ENCODE measurements around the gene SREBF1. TPM values are rescaled to one million over a fixed set of nuclear protein-coding genes. Genes with fewer than 3 reads are reported as not detected.
"Not testable (repeated sequence)": the region's sequence is repeated elsewhere in the genome, so short reads cannot be mapped to it uniquely, and the experiment has no call there.

Gene SREBF1
- total RNA-seq, 1 experiment from 2014 or later: 19.1 TPM

DNA sequence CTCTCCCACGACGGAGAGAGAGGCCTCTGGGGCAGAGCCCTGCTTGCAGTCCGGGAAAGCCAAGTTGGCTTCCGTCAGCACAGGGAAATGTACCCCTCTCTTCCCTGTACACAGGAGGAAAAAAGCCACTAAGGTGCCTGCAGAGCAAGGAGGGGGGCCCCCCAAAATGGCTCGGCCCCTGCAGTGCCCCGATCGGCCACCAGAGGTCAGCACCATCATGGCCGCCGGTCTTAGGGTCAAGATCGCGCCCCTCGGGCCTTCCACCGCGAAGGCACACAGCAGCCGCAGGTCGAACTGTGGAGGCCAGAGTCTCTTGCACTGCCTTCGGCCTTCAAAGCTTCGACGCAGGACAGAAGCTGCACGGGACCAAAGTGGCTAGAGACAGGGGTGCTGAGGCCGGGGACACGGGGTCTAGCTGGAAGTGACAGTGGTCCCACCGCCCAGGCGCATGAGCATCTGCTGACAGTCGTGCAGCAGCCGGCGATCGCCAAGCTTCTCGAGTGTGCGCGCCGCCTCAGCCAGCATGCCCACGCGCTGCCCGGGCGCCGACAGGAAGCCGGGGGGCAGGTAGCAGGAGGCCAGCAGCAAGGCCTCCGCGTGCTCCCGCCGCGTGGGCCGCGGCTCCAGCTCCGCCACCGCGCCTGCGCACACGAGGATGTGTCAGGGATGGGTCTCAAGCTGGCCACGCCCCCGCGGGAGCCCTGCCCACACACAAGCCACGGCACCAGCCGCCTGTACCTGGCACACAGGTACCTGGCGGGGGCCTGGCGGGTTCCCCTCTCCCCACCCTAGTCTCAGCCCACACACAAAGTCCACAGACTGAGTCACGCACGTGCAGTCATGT lies 24.4 kb downstream of the SREBF1 start:
- peak; percentile 61 for DNase-seq (ENCODE audit: low read depth)

DNA sequence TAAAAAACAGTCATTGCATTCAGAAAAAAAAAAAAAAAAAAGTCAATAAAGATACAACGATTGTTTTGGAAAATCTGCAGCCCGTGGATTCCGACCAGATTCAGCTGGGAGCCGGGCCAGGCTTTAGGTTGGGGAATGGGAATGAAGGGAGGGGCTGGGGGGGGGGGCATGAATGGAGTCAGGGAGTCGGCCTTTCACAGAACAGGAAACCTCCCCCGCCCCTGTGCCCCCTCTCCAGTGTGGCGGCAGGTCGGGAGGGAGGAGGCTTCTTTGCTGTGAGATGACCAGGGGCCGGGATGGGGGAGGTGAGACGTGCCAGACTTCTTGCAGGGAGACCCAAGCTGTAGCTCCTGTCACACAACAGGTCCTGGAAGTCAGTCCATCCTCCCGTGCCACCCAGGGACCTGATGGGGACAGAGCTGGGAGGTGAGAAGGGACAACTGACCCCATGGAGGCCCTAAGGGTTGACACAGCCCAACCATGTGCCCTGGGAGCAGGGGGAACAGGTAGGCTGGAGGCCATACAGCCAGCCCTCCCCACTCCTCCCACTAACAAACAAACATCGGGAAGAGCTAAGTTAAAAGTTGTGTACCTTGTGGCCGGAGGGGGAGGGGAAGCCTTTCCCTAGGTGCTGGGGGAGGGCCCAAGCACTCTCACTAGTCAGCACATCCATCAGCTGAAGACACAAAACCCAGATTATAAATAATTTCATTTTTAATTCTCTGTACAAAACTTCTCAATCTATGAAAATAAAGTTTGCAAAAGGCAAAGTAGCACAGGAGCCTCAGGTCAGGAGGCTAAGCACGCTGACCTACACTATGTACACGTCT lies 25.2 kb downstream of the SREBF1 start:
- no peak for DNase-seq (ENCODE audit: low read depth)

DNA sequence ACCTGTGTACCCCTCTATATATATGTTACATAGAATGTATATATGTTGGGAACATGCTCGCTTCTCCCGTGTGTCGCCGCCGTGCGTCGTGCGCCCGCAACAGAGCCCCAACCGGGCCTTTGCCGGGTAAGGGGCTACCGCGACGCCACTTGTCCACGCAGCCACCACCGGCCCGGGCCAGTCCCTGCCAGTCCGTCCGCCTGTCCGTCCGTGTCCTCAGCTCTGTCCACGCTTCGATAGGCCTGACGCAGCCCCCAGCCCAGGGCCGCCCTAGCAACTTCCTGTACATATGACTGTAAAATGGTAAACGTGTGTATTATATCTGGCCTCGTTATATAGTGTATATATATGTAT lies 25.9 kb downstream of the SREBF1 start:
- no peak for DNase-seq (ENCODE audit: low read depth)

DNA sequence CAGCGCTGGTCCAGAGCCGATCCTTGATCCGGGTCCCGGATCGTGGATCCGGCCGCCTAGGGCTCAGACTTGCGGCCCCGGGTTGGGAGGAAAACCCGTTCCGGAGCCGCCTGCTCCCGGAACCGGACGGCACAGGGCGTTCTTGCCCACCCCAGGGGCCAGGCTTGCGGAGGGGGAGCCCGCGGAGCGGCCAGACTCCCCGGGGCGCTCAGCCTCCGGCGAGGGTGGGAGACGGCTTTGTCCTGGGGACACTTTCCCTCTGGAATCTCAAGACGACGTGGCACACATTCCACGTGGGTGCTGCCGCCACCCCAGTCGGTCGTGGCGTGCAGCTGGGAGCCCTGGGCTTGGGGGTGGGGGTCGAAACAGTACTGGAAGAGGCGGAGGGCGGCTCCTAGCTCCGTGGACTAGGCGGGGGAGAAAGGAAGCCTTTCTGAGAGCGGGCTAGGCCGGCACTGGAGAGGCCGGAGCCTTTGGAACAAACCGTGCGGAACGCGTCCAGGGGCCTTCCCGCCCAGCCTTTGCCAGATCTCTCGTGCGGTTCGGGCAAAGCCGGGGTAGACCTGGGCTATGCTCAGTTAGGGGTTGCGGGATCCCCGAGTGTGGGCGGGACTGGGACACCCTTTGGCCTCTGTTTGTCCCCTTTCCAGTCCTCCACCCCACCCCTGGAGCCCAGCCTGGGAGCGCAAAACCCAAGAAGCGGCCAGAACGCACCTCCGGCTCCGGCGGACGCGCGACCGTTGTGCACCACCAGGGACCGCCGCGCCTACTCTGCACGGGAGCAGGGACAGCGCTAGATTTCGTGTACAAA lies 26.5 kb downstream of the SREBF1 start:
- DNase-seq (ENCODE audit: low read depth): no peak

DNA sequence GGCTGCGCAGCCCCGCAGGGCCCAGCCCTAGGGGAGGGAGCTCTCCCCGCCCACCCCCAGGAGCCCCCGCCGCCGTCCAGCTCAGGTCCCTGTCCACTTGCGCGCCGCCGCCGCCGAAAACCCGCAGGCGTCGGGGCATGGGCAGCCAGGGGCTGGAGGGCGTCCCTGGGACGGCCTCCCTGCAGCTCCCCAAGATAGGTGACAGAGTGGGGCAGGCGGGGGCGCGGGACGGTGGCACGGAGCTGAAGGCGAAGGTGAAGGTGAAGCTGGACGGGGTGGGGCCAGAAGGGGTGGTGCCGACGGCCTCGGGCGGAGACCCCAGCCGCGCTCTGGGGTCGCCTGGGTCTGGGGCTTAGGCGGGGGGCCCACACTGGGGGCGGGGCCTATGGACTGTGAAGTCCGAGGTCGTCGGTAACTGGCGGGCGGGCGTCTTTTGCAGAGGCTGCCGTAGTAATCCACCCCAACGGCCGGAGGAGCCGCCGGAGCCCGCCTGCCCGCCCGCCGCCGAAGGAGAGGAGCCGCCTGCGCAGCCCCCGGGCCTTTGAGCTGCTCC lies 27.2 kb downstream of the SREBF1 start:
- no peak for DNase-seq (ENCODE audit: low read depth)

GRCh38 chr17:17808706-17809432 lies 27.9 kb downstream of the SREBF1 start:
- DNase-seq (ENCODE audit: low read depth): no peak

GRCh38 chr17:17808200-17808599 lies 28.6 kb downstream of the SREBF1 start:
- not testable (repeated sequence) for DNase-seq (ENCODE audit: low read depth)

GRCh38 chr17:17807440-17807839 lies 29.3 kb downstream of the SREBF1 start:
- DNase-seq (ENCODE audit: low read depth): no peak

DNA sequence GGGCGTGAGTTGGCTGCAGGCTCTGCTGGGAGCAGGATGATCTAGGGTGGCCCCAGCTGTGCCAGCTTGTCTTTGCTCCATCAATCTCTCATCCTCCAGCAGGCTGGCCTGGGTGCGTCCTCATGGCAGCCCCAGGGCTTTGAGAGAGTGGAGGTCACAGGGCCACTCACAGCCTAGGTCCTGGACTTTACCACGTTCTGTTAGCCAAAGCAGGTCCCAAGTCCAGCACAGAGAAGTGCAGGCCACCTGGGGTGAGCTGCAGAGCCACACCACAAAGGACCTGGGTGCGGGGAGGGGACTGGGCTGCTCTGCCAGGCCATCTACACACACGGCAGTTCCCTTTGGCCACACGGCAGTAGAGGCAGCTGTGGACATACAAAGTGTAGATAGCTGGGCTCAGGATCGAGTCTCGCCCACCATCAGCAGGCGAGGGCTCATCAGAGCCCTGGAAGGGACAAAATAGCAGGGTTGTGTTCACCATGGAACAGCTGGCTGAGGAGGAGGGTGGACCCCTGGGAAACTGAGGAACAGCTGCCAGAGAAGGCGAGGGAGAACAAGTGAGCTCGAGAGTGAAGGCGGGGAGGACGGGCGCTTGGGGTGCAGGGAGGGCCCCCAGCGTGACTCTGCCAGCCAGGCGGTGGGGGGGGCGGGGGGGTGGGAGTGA lies 30.0 kb downstream of the SREBF1 start:
- DNase-seq (ENCODE audit: low read depth): no peak

GRCh38 chr17:17806035-17806434 lies 30.8 kb downstream of the SREBF1 start:
- no peak for DNase-seq (ENCODE audit: low read depth)

DNA sequence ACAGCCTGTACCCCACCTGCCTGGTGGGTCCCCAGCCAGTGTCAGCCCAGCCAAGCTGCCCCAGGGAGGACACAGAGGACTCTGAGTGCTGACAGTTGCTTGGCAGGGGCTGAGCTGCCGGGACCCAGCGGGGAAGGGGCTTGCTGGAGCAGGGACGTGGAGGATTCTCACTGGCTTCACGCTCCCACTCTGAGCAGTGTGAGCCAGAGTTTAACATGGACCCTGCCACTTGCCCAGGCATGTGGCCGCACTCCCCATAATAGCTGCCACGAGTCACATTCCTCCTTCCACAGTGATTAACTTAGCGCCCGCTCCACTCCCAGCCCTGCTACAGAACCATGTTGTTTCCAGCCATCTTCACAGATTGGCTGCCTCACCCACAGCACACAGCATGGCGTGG lies 31.2 kb downstream of the SREBF1 start:
- DNase-seq (ENCODE audit: low read depth): no peak

DNA sequence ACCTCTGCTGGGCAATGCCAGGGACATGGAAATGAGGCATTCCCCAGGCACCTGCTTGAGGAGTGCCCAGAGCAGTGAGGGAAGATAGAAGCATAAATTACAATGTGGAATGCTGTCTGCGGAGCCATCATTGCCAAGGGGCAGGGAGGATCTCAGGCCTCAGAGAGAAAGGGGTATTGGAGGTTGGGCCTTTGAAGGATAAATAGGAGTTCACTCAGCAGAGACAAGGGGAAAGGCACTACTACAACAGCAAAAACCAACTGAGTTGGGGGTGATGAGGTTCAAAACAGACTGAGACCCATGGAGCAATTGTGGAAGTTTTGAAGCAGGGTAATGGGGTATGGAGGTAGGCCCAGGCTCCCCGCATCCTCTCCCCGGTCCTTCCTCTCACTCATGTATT lies 32.8 kb downstream of the SREBF1 start:
- DNase-seq (ENCODE audit: low read depth): no peak

- DNase-seq (ENCODE audit: low read depth): no peak
These were observed 34.8 kb downstream of the SREBF1 start for GRCh38 chr17:17801800-17802481.

DNA sequence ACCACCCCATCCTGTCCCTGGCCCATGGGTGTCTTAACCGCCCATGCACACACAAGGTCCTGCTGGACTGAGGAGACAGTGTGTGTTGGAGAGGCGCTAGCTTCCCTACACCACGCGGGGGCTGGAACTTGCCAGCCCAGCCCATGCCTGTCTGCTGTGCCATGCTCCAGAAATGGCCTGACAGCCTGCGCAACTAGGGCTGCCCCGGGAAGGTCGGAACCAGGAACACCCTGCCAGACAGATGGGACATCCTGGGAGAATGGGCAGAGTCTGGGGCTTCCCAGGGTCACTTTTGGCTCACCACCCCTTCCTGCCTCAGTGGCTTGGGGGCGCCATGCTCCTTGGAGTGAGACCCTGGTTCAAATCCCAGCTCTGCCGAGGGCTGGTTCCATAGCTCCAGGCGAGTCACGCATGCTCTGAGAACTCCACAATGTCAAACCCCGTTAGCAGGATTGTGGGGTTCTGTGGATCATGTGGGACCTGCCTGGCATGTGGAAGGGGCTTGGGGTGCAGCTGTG lies 36.2 kb downstream of the SREBF1 start:
- no peak for DNase-seq (ENCODE audit: low read depth)

DNA sequence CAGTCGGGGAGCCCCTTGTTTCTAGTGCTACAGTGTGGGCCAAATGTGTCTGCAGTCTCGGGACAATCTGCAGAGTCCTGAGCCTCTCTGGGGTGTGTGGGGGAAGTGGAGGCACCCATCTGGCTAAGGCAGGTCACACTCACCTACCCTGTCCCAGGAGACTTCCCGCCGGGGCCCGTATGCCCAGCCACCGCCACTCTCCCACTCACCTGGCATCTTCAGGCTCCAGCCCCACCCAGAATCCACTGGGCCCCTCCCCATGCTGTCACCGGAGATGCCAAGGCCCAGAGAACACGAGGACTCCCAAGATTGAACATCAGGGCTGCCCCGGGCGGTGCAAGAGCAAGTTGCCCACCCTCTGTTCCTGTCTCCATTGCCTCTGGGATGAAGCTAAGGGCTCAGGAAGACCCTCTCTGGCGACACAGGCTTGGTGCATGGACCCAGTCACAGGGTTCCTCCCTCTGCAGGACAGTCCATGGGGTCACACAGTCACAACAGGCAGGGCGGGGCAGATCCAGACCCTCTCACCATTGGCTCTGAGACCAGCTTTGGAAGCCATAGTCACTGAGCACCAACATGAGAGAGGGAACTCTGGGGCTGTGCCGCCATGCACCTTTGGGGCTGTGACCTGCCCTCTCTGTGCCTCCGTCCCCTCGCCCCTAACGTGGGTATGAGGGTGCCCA lies 38.1 kb downstream of the SREBF1 start:
- no peak for DNase-seq (ENCODE audit: low read depth)

DNA sequence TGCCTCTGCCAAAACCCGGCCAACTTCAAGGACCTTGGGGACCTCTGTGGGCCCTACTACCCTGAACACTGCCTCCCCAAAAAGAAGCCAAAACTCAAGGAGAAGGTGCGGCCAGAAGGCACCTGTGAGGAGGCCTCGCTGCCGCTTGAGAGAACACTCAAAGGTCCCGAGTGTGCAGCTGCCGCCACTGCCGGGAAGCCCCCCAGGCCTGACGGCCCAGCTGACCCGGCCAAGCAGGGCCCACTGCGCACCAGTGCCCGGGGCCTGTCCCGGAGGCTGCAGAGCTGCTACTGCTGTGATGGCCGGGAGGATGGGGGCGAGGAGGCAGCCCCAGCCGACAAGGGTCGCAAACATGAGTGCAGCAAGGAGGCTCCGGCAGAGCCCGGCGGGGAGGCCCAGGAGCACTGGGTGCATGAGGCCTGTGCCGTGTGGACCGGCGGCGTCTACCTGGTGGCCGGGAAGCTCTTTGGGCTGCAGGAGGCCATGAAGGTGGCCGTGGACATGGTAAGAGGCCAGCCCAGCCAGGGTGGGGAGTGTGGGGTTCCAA lies 38.7 kb downstream of the SREBF1 start:
- no peak for DNase-seq (ENCODE audit: low read depth)

- DNase-seq (ENCODE audit: low read depth): no peak
These were observed 39.5 kb downstream of the SREBF1 start for GRCh38 chr17:17797119-17797809.

DNA sequence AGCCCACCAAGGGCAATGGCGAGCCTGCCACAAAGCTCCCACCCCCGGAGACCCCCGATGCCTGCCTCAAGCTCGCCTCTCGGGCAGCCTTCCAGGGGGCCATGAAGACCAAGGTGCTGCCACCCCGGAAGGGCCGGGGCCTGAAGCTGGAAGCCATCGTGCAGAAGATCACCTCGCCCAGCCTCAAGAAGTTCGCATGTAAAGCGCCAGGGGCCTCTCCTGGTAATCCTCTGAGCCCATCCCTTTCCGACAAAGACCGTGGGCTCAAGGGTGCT lies 40.1 kb downstream of the SREBF1 start:
- DNase-seq (ENCODE audit: low read depth): no peak
